Prostate gland (tissue), 2 donors: ENCODE results near the gene PKN3. TPM values are rescaled to one million over a fixed set of nuclear protein-coding genes. Genes with fewer than 3 reads are reported as not detected.
"Not testable (repeated sequence)": the region's sequence is repeated elsewhere in the genome, so short reads cannot be mapped to it uniquely, and the experiment has no call there.

Experiments
- DNase-seq: peaks from one replicate; pipeline ENCODE4 v3.0.0-alpha.2; 2019; ENCODE audit warnings: low spot score
- H3K27ac ChIP-seq, 2 donors: fragments of 200-600 bp; sonication (generic); 2 replicates each; pipeline ENCODE4 v1.5.1; 2017 to 2019
- H3K27me3 ChIP-seq: fragments of 200-600 bp; sonication (generic); replicated peaks from 2 replicates; pipeline ENCODE4 v1.5.1; 2019; ENCODE audit not compliant: insufficient read depth
- H3K36me3 ChIP-seq, 2 donors: fragments of 200-600 bp; sonication (generic); 1 replicate in 1 of 2; 2 replicates in 1 of 2; pipeline versions ENCODE4 v1.5.1 to v1.8.1; 2017 to 2019
- H3K4me1 ChIP-seq: fragments of 200-600 bp; sonication (generic); replicated peaks from 2 replicates; pipeline ENCODE4 v1.5.1; 2019
- H3K4me3 ChIP-seq, 2 donors: fragments of 200-600 bp; sonication (generic); 2 replicates each; pipeline ENCODE4 v1.5.1; 2017 to 2019
- H3K9me3 ChIP-seq: fragments of 200-600 bp; sonication (generic); 2 replicates; pipeline ENCODE4 v1.5.1; 2017
- POLR2A ChIP-seq: fragments of 450-650 bp; IDR thresholded peaks from one replicate; pipeline ENCODE4 v1.6.1; 2016; ENCODE audit warnings: antibody characterized with exemption, mild to moderate bottlenecking
- POLR2AphosphoS5 ChIP-seq: sonication (generic); formaldehyde crosslinking; IDR thresholded peaks from one replicate; pipeline ENCODE4 v1.6.1; 2017; ENCODE audit warnings: antibody characterized with exemption
- WGBS: methylation state at CpG from one replicate; pipeline ENCODE4 v1.1.5; 2018; 5-methylcytosine and 5-hydroxymethylcytosine counted together
- intact Hi-C: fragments of 100-400 bp; cut with DNase I; formaldehyde crosslinking; loops from one replicate; pipeline ENCODE4 v1.14.2; 2022
- total RNA-seq, 2 donors: library from RNA; depleted of rRNA; stranded (reverse); fragments of >200 nt; gene quantifications; one replicate each; pipeline ENCODE4 v1.1.0, GENCODE V29; 2016
- TF ChIP-seq, protein P1 (sequence below), 4 experiments: fragments of 200-600 bp in 2 of 4; fragments of 450-650 bp in 2 of 4; sonication (generic) in 2 of 4; IDR thresholded peaks; 1 replicate in 3 of 4; 2 replicates in 1 of 4; pipeline ENCODE4 v1.5.1; 2016 to 2019; ENCODE audit warnings: antibody characterized with exemption in 4 of 4, mild to moderate bottlenecking in 2 of 4, moderate library complexity in 2 of 4

Gene PKN3
- total RNA-seq, 2 donors from 2014 or later, result 4.4 to 6.1 TPM

DNA sequence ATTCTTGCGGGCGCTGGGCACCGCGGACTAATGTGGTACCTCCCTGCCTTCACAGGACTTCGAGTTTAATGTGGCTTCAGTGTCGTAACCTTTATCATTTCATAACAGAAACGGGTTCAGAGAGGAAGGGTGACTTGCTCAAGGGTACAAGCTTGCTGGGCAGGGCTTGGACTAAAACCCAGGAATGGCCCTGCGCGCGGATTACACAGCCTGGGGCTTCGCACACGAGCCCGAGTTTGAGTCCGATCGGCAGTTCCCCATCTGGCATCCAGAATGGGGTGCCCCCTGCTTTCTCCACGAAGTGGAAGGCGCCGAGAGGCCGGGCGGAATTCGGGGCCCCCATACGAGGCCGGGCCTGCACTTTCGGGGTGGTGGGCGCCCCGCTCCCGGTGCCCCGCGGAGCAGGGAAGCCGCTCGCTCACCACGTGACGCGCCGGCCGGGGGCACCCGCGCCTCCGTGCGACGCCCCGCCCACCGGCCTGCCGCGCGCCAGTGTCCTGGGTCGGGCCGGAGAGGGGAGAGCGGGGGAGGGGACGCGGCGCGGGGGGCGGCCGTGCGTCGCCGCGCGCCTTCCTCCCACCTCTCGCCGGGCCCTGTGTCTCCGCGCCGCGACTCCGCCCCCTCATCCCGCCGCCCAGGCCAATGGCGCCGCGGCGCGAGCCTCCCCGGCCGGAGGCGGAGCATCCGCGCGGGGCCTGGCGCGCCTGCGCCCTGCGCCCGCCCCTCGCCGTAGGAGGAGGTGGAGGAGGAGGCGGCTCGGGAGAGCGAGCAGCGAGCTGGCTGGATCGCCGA is 13.6 kb upstream of the PKN3 start, which contains the start of gene SET:
TSS of gene SET (plus strand) at position 722 of the 792 bp plus-strand sequence. CDS start 361 bp downstream, outside the sequence.
- Histone ChIP-seq H3K4me1 (peaks cover 9% of the 10 kb centered on the region), H3K4me3 (peak within 1 kb of the TSS; percentile 90 to 100), H3K27ac (peak within 1 kb of the TSS; percentile 93 to 98), H3K9me3 (no peaks in the 10 kb centered on the region), H3K27me3 (no peaks in the 10 kb centered on the region), H3K36me3 (peaks cover 0 to 4% of the 10 kb centered on the region in 2 donors)
- DNase-seq, result peak; percentile 93
- 4% methylated on average over 31 of the region's 93 CpGs for WGBS
- intact Hi-C loops, result loop anchor here (2.0 kb wide), 1 partner anchor 32 kb away; the partner anchor contains the start of gene DYNC2I2
- TF ChIP-seq POLR2AphosphoS5 (peak; percentile 52), POLR2A (peak; percentile 96)
- TF ChIP-seq, protein P1, sequence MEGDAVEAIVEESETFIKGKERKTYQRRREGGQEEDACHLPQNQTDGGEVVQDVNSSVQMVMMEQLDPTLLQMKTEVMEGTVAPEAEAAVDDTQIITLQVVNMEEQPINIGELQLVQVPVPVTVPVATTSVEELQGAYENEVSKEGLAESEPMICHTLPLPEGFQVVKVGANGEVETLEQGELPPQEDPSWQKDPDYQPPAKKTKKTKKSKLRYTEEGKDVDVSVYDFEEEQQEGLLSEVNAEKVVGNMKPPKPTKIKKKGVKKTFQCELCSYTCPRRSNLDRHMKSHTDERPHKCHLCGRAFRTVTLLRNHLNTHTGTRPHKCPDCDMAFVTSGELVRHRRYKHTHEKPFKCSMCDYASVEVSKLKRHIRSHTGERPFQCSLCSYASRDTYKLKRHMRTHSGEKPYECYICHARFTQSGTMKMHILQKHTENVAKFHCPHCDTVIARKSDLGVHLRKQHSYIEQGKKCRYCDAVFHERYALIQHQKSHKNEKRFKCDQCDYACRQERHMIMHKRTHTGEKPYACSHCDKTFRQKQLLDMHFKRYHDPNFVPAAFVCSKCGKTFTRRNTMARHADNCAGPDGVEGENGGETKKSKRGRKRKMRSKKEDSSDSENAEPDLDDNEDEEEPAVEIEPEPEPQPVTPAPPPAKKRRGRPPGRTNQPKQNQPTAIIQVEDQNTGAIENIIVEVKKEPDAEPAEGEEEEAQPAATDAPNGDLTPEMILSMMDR (IDR thresholded peaks at IDR 0.05), result peak in 1 of 4 experiments; percentile 16

DNA sequence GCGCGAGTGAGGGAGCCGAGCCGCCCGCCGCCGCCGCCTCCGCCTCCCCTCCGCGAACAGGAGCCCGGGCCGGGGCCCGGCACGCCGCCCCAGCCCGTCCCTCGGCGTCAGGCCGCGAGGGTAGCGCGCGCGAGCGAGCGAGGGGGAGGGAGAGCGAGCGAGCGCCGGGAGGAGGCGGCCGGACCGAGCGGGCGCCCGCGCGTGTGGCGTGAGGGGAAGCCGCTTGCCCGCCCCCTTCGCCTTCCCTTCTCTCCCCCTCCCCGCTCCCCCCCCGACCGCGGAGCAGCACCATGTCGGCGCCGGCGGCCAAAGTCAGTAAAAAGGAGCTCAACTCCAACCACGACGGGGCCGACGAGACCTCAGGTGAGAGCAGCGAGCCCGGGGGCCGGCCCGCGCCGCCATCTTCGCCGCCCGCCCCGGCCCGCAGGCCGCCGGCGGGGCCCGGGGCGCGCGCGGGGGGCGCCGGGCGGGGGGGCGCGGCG is 13.0 kb upstream of the PKN3 start:
- 0% methylated on average over 39 of the region's 80 CpGs for WGBS
- intact Hi-C loops, result loop anchor here (2.0 kb wide), 1 partner anchor 33 kb away; the partner anchor contains the start of gene DYNC2I2

DNA sequence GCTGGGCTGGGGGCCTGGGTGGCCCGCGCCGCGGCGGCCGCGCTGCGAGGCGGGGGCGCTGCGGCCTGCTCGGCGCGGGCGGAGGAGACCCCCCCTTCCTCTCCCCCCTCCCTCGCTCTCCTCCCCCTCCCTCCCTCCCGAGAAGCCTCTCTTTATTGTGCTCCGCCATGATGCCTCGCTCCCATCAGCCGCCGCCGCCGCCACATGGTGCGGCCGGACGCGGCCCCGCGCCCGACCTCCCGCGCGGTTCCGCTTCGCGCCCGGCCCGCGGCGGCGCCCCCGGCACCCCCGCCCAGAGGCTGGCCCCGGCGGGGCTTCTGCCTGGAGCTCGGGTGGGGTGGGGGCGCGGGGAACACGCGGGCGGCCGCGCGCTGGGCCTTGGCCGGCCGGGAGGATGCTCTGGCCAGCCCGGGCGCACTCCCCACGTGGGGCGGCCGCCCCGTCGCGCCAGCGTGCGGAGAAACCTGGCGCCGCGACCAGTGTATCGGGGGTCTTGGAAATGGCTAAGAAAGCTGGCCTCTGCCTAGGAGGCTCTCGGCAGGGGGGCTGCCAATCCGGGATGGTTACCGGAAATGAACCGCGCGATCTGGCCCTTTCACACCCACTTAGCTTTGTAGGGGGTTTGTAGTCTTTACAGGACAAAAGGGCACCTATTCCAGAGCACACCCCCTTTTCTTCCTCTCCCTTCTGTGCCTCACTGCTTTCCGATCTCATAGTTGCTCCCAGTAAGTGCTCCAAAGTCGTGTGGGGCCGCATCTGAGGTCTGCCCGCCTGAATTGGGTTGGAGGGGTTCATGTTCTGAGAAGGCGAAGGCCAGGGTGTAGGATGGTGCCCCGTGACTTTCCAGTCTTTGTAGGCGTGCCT is 12.3 kb upstream of the PKN3 start:
- Histone ChIP-seq H3K4me1 (peaks cover 6% of the 10 kb centered on the region), H3K9me3 (no peaks in the 10 kb centered on the region), H3K27me3 (no peaks in the 10 kb centered on the region), H3K27ac (peak overlapping the region; percentile 66 to 76), H3K4me3 (peak overlapping the region; percentile 90 to 100), H3K36me3 (peaks cover 0 to 4% of the 10 kb centered on the region in 2 donors)
- intact Hi-C loops, result loop anchor here (2.0 kb wide), 1 partner anchor 33 kb away; the partner anchor contains the start of gene DYNC2I2
- under 1% methylated on average over 38 of the region's 83 CpGs for WGBS
- TF ChIP-seq POLR2AphosphoS5 (no peak), POLR2A (peak; percentile 11)
- TF ChIP-seq, protein P1 (IDR thresholded peaks at IDR 0.05), result no peak
- peak; percentile 38 for DNase-seq

More for the DNA sequence above, 13.0 kb upstream of the PKN3 start:
- peak; percentile 37 for DNase-seq
- peaks cover 9% of the 10 kb centered on the region for H3K4me1 ChIP-seq
- peak overlapping the region; percentile 93 to 98 for H3K27ac ChIP-seq
- peak overlapping the region; percentile 90 to 100 for H3K4me3 ChIP-seq
- H3K9me3 ChIP-seq, result no peaks in the 10 kb centered on the region
- TF ChIP-seq POLR2AphosphoS5 (no peak), POLR2A (no peak)
- TF ChIP-seq, protein P1 (IDR thresholded peaks at IDR 0.05), result no peak
- peaks cover 0 to 4% of the 10 kb centered on the region in 2 donors for H3K36me3 ChIP-seq
- no peaks in the 10 kb centered on the region for H3K27me3 ChIP-seq

DNA sequence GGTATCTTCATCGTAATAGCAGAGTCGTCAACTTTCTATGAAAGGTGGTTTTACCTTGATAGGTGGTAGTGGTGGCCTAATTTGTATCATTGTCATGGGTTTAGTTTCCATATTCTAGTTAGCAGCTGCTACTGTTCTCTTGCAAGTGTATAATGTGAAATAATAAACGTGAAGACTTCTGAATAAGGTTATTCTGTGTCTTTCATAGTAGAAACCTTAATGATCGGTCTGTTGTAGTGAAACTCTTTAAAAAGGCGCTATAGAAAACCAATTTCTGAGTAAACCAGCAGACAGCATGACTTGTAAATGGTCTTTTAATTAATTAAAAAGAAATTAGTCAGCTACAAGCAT is 11.6 kb upstream of the PKN3 start:
- Histone ChIP-seq H3K36me3 (peaks cover 0 to 4% of the 10 kb centered on the region in 2 donors), H3K4me3 (peak overlapping the region; percentile 90 to 100), H3K27ac (peak overlapping the region; percentile 66 to 76), H3K27me3 (no peaks in the 10 kb centered on the region), H3K9me3 (no peaks in the 10 kb centered on the region), H3K4me1 (peaks cover under 1% of the 10 kb centered on the region)
- WGBS, result 7% methylated on average over 5 of the region's 5 CpGs
- DNase-seq, result no peak
- TF ChIP-seq, protein P1 (IDR thresholded peaks at IDR 0.05), result no peak
- no peak for TF ChIP-seq POLR2AphosphoS5
- no peak for TF ChIP-seq POLR2A
- intact Hi-C loops, result no loop called here

DNA sequence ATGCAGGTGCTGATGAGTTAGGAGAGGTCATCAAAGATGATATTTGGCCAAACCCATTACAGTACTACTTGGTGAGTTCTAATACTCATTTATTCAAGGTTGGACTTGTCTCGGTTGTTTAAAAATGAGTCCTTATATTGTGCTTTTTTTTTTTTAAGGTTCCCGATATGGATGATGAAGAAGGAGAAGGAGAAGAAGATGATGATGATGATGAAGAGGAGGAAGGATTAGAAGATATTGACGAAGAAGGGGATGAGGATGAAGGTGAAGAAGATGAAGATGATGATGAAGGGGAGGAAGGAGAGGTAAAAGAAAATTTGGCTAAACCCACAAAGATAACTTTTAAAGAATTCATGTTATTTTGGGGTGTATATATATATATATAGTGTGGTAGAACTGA is 8.6 kb upstream of the PKN3 start:
- H3K36me3 ChIP-seq, H3K27me3 ChIP-seq, H3K4me3 ChIP-seq, H3K4me1 ChIP-seq, H3K9me3 ChIP-seq, DNase-seq, intact Hi-C loops, H3K27ac ChIP-seq: not testable (repeated sequence)
- WGBS, result 86% methylated on average over 3 of the region's 3 CpGs
